Common myeloid progenitor, CD34-positive (primary cell): ENCODE data around the gene CDK14.

Experiments
- CTCF ChIA-PET: fragments of 350-600 bp; sonication (Branson Sonifier 250); formaldehyde crosslinking; loops from one replicate; lab custom pipeline; 2021; ENCODE audit warnings: antibody characterized with exemption; lab: Charles Lee
- POLR2A ChIA-PET: fragments of 350-600 bp; sonication (Branson Sonifier 250); formaldehyde crosslinking; loops from one replicate; lab custom pipeline; 2021; ENCODE audit warnings: antibody characterized with exemption; lab: Charles Lee
- DNase-seq, 3 donors: peaks; one replicate each; pipeline versions ENCODE4 v3.0.0 to v3.0.0-alpha.2; 2013
- H3K27ac ChIP-seq, 2 experiments: 1 replicate in 1 of 2; 2 replicates in 1 of 2; pipeline ENCODE4 v1.7.0; 2013; ENCODE audit warnings: inconsistent platforms in 2 of 2, low read length in 2 of 2, mild to moderate bottlenecking in 2 of 2, low read depth in 1 of 2, moderate library complexity in 1 of 2; ENCODE audit not compliant: severe bottlenecking in 2 of 2, insufficient read depth in 1 of 2, poor library complexity in 1 of 2
- H3K27me3 ChIP-seq, 5 experiments: replicated peaks in 2 of 5; 1 replicate in 3 of 5; 2 replicates in 2 of 5; pipeline versions ENCODE4 v1.6.1 to v1.7.0; 2013; ENCODE audit warnings: low read length in 4 of 5, mild to moderate bottlenecking in 2 of 5, moderate library complexity in 2 of 5, inconsistent platforms in 1 of 5; ENCODE audit not compliant: insufficient read depth in 5 of 5, control insufficient read depth in 4 of 5
- H3K36me3 ChIP-seq, 4 experiments: 1 replicate in 2 of 4; 2 replicates in 2 of 4; pipeline versions ENCODE4 v1.6.1 to v1.7.0; 2013; ENCODE audit warnings: low read length in 3 of 4, control low read depth in 1 of 4, mild to moderate bottlenecking in 1 of 4; ENCODE audit not compliant: control insufficient read depth in 4 of 4, insufficient read depth in 4 of 4
- H3K4me1 ChIP-seq, 4 experiments: 1 replicate in 3 of 4; 2 replicates in 1 of 4; pipeline versions ENCODE4 v1.6.1 to v1.7.1; 2013; ENCODE audit warnings: low read length in 3 of 4, mild to moderate bottlenecking in 3 of 4, control low read depth in 1 of 4, inconsistent platforms in 1 of 4, moderate library complexity in 1 of 4; ENCODE audit not compliant: control insufficient read depth in 4 of 4, insufficient read depth in 4 of 4; ENCODE audit errors: control extremely low read depth in 1 of 4
- H3K4me3 ChIP-seq, 7 experiments: 1 replicate in 4 of 7; 2 replicates in 3 of 7; pipeline versions ENCODE4 v1.5.1 to v1.7.0; 2013; ENCODE audit warnings: mild to moderate bottlenecking in 7 of 7, low read length in 6 of 7, moderate library complexity in 6 of 7, inconsistent platforms in 2 of 7, low read depth in 2 of 7, control low read depth in 1 of 7; ENCODE audit not compliant: insufficient read depth in 4 of 7, control insufficient read depth in 1 of 7; ENCODE audit errors: extremely low read depth in 1 of 7
- H3K9me3 ChIP-seq, 5 experiments: 1 replicate in 4 of 5; 2 replicates in 1 of 5; pipeline versions ENCODE4 v1.6.1 to v1.7.1; 2013; ENCODE audit warnings: low read length in 4 of 5, mild to moderate bottlenecking in 2 of 5, inconsistent platforms in 1 of 5, low read depth in 1 of 5, moderate library complexity in 1 of 5; ENCODE audit not compliant: control insufficient read depth in 4 of 5, insufficient read depth in 2 of 5; ENCODE audit errors: control extremely low read depth in 1 of 5
- WGBS: methylation state at CpG from one replicate; pipeline ENCODE4 v1.1.5; 2013; ENCODE audit not compliant: insufficient coverage; 5-methylcytosine and 5-hydroxymethylcytosine counted together

CDK14 gene

DNA sequence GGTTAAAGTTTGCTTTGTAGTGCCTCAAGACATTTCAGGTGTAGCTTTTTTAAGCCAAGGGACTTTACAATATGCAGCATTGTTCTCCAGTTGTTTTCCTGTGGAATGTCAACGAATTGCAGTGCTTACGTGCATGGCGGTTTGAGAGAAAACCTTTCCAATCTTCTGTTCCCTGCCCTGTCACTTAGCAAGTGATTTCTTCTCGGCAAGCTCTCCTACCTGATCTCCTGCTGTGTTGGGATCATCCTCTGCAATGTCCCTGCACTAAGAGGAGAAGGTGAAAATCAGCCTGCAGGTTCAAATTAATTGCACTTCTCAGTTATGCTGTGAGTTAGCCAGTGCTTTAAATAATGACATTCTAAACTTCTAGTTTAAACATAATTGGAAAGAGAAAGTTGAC is 470.5 kb downstream of the CDK14 start:
- no peaks in the 10 kb centered on the region for H3K9me3 ChIP-seq
- WGBS: 66% methylated on average over 4 of the region's 4 CpGs
- H3K4me1 ChIP-seq: no peaks in the 10 kb centered on the region
- H3K4me3 ChIP-seq: no peak overlapping the region
- no peaks in the 10 kb centered on the region for H3K27me3 ChIP-seq
- DNase-seq: no peak
- ChIA-PET POLR2A (no interaction called here), CTCF (interaction anchor here (1.3 kb wide), 1 partner anchor 9 kb away, joined by 3 read pairs; no protein-coding TSS in a partner anchor)
- H3K36me3 ChIP-seq: no peaks in the 10 kb centered on the region
- no peak overlapping the region for H3K27ac ChIP-seq

DNA sequence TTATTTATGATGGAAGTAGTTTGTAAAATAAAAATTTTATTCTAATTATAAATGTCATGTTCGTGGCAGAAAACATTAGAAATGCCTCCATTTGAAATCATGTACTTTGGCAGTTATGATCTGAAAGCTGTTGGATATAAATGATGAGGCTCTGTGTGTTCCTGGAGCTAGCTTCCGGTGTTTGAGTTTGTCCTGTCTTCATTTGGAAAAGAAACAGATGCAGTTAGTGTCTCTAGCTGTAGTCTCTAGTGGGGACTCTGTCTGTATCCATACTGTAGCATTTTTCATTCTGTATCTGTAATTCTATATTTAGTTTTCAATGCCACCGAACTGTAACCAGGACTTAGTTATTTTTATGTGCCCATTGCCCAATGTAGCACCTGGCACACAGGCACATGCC is 471.1 kb downstream of the CDK14 start:
- CTCF ChIA-PET: interaction anchor here (1.3 kb wide), 1 partner anchor 9 kb away, joined by 3 read pairs; no protein-coding TSS in a partner anchor
- Histone ChIP-seq H3K27ac (no peak overlapping the region), H3K4me3 (no peak overlapping the region), H3K4me1 (no peaks in the 10 kb centered on the region), H3K9me3 (no peaks in the 10 kb centered on the region), H3K27me3 (no peaks in the 10 kb centered on the region), H3K36me3 (no peaks in the 10 kb centered on the region)
- POLR2A ChIA-PET: no interaction called here
- WGBS: 100% methylated on average over 1 of the region's 3 CpGs
- DNase-seq: no peak

DNA sequence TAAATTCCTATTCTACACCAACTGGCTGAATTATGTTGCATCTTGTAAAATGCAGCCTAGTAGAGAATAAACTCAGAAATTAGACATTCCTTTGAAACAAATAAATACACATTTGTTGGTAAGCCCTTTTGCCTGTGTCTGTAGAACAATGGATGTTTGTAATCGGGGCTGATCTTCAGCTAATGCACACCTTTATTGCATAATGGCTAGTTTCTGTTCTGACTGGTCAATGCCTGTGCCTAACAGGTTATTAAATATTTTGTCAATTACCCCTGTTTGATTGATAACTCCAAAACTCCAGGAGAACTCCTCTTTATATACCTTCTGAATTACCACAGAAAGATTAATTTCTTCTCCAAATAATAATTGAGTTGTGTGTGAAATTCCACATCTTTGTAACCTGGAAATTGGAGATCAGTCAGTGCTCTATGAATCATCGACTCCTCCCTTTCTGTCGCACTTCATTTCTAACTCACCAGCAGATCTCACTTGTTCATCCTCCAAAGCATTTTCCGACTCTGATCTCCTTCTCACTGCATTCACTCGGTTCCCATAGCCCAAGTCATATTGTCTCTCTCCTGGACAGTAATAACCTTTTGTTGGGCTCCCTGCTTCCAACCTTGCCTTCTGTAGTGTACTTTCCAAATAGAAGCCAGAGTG is 472.1 kb downstream of the CDK14 start:
- no peak overlapping the region for H3K4me3 ChIP-seq
- no peaks in the 10 kb centered on the region for H3K27me3 ChIP-seq
- H3K27ac ChIP-seq: no peak overlapping the region
- H3K9me3 ChIP-seq: no peaks in the 10 kb centered on the region
- no peaks in the 10 kb centered on the region for H3K4me1 ChIP-seq
- ChIA-PET CTCF (no interaction called here), POLR2A (no interaction called here)
- H3K36me3 ChIP-seq: no peaks in the 10 kb centered on the region
- DNase-seq: no peak
- 96% methylated on average over 5 of the region's 5 CpGs for WGBS

DNA sequence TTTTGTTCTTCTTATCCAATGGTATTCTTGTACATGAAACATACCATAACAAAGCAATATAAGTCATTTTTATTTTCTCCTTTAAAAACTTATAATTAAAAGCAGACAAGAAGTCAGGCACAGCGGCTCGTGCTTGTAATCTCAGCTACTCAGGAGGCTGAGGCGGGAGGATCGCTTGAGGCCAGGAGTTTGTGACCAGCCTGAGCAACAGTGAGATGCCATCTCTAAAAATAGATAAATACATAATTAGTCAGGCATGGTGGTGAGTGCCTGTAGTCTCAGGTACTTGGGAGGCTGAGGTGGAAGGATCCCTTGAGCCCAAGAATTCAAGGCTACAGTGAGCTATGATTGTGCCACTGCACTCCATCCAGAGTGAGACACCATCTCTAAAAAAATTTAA is 473.0 kb downstream of the CDK14 start:
- no peaks in the 10 kb centered on the region for H3K27me3 ChIP-seq
- H3K27ac ChIP-seq: no peak overlapping the region
- no peak for DNase-seq
- CTCF ChIA-PET: no interaction called here
- POLR2A ChIA-PET: no interaction called here
- no peaks in the 10 kb centered on the region for H3K36me3 ChIP-seq
- H3K4me3 ChIP-seq: no peak overlapping the region
- H3K9me3 ChIP-seq: no peaks in the 10 kb centered on the region
- WGBS: no CpG with 5 or more reads among the region's 4 CpGs
- H3K4me1 ChIP-seq: no peaks in the 10 kb centered on the region

DNA sequence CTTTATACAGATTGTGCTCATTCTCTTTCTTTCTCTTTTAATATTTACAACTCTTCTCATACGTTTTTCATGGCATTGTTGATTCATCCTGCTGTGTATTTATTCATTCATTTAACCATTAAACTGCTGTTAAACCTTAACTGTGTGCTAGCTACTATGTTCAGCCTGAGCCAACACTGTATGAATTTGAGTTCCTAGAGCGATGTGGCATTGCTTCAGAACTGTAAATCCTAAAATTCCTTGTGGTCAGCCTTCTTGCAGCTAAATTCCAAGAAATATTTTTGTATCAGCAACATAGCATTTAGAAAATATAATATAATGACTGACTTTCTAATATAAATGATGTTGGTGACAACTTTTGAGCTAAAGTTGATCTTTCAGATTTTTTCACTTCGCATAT is 483.4 kb downstream of the CDK14 start:
- H3K27ac ChIP-seq: no peak overlapping the region
- H3K4me1 ChIP-seq: no peaks in the 10 kb centered on the region
- ChIA-PET POLR2A (no interaction called here), CTCF (interaction anchor here (0.8 kb wide), 1 partner anchor 11 kb away, joined by 3 read pairs; no protein-coding TSS in a partner anchor)
- H3K27me3 ChIP-seq: no peaks in the 10 kb centered on the region
- WGBS: 43% methylated on average over 1 of the region's 3 CpGs
- no peaks in the 10 kb centered on the region for H3K36me3 ChIP-seq
- no peak overlapping the region for H3K4me3 ChIP-seq
- H3K9me3 ChIP-seq: peaks cover 0 to 1% (median 0%) of the 10 kb centered on the region in 5 experiments
- DNase-seq: no peak

DNA sequence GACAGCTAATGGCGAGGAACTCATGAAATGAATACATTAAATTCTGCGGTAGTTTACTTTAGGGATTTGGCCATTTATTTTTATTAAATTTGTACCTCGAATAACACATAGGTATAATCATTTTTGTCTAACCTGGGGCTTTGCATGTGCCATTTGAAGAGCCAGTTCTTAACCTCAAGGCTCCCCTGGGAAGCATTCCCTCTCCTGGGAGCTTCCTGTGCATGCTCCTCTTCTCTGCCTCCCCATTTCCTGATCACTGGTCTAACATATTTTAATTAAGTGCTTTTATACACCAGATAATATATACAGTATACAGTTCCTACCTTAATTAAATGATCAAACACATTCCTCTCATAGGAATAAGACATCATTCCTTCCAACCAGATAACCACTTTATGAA is 484.2 kb downstream of the CDK14 start:
- no CpG with 5 or more reads among the region's 3 CpGs for WGBS
- no peaks in the 10 kb centered on the region for H3K4me1 ChIP-seq
- CTCF ChIA-PET: no interaction called here

DNA sequence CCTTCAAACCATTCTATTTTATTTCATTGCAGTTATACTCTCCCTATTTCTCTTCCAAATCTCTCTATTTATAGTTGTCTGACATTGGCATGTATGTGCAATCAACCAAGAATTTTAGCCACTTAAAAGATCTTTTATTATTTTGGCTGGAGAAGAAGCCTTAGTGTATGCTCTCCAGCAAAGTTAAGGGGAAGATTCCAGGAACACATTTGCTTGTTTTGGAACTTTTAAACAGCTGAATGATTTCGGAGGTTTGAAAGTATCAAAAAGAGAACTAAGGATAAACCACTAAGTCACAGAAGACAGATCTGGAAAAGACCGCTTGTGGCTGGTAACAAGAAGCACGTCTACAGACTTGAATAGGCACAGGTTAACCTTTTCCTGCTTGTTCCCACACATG is 485.9 kb downstream of the CDK14 start:
- Histone ChIP-seq H3K27ac (no peak overlapping the region), H3K36me3 (peaks cover 0 to 5% (median 0%) of the 10 kb centered on the region in 4 experiments), H3K27me3 (no peaks in the 10 kb centered on the region), H3K4me3 (no peak overlapping the region), H3K9me3 (no peaks in the 10 kb centered on the region), H3K4me1 (no peaks in the 10 kb centered on the region)
- ChIA-PET CTCF (interaction anchor here (0.7 kb wide), 1 partner anchor 19 kb away, joined by 3 read pairs; no protein-coding TSS in a partner anchor), POLR2A (no interaction called here)
- 81% methylated on average over 3 of the region's 3 CpGs for WGBS
- no peak for DNase-seq

More for the DNA sequence above, 484.2 kb downstream of the CDK14 start:
- peaks cover 0 to 1% (median 0%) of the 10 kb centered on the region in 5 experiments for H3K9me3 ChIP-seq
- POLR2A ChIA-PET: no interaction called here
- H3K27ac ChIP-seq: no peak overlapping the region
- peaks cover 0 to 5% (median 0%) of the 10 kb centered on the region in 4 experiments for H3K36me3 ChIP-seq
- H3K4me3 ChIP-seq: no peak overlapping the region
- no peaks in the 10 kb centered on the region for H3K27me3 ChIP-seq
- DNase-seq: no peak
